ENCODE results near the gene PPARGC1A.

- TF ChIP-seq EZH2 (IDR thresholded peaks at IDR 0.05; ENCODE audit: borderline replicate concordance, insufficient read depth, low read depth, low read length, poor library complexity, severe bottlenecking) = no peak
- TF ChIP-seq CTCF (IDR thresholded peaks at IDR 0.05) = no peak
These were observed 13.3 kb downstream of the PPARGC1A start for GRCh38 chr4:23876418-23877089.

All from B cell (primary cell).